Fibroblast of the aortic adventitia (primary cell): ENCODE results near the gene MGAT4A. TPM values are rescaled to one million over a fixed set of nuclear protein-coding genes. Genes with fewer than 3 reads are reported as not detected.

Source experiments
- DNase-seq: peaks from one replicate; pipeline ENCODE4 v3.0.0-alpha.2; 2010; ENCODE audit warnings: low read depth
- H3K4me3 ChIP-seq: 2 replicates; pipeline ENCODE4 v1.5.1; 2011; ENCODE audit warnings: low read depth, mild to moderate bottlenecking, control low read depth, low read length, moderate library complexity
- total RNA-seq: library from RNA; depleted of rRNA; stranded (reverse); fragments of >200 nt; gene quantifications from 2 replicates; pipeline ENCODE4 v1.2.3, GENCODE V29; 2012; ENCODE audit warnings: low replicate concordance
- TF ChIP-seq, protein P1 (sequence below): IDR thresholded peaks from 2 replicates; pipeline ENCODE4 v1.5.1; 2011; ENCODE audit warnings: mild to moderate bottlenecking, low read length, control low read depth, inconsistent platforms; ENCODE audit not compliant: insufficient read depth

MGAT4A gene
- total RNA-seq = 0.36 and 0.74 TPM in 2 replicates

DNA sequence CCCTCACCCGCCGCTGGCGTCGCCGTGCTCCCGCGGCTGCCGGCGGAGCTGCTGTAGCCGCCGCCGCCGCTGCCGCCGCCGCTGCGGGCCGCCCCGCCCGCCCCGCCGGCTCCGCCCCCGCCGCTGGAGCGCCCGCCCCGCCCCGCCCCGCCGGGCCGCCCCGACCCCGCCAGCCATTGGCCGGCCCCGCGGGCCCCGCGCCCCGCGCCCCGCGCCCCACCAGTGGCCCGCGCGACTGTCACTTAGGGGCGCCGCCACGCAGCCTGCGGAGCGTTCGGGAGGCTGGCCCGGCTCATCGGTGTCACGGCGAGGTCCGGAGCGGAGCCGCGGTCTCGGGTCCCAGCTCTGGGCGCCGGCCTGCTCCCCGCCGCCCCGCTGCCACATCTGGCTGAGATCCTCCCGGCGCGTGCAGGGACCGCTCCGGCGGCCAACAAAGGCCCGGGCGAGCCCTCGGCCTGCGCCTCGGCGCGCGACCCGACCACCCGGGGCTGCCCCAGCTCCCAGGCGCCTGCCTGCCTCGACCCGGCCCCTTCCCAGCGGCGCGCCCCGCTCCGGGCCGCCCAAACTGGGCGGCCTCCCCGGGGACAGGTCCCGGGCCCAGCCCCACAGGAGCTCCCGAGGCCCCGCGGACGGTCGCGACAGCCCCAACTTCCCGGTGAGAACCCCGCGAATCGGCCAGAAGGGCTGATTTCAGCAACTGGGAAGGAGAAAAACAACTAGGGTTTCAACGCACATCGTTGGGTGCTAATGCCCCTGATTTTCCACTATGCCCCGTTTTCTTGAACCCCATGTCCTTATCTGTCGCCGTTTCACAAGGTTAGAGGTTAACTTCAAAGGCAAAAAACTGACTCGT lies at the start of gene MGAT4A:
MGAT4A (minus strand) TSS at position 92 of the 853 bp plus-strand sequence. CDS start 4,800 bp downstream, outside the sequence.
- H3K4me3 ChIP-seq = peak within 1 kb of the TSS; percentile 64
- DNase-seq = peak; percentile 3
- TF ChIP-seq, protein P1, sequence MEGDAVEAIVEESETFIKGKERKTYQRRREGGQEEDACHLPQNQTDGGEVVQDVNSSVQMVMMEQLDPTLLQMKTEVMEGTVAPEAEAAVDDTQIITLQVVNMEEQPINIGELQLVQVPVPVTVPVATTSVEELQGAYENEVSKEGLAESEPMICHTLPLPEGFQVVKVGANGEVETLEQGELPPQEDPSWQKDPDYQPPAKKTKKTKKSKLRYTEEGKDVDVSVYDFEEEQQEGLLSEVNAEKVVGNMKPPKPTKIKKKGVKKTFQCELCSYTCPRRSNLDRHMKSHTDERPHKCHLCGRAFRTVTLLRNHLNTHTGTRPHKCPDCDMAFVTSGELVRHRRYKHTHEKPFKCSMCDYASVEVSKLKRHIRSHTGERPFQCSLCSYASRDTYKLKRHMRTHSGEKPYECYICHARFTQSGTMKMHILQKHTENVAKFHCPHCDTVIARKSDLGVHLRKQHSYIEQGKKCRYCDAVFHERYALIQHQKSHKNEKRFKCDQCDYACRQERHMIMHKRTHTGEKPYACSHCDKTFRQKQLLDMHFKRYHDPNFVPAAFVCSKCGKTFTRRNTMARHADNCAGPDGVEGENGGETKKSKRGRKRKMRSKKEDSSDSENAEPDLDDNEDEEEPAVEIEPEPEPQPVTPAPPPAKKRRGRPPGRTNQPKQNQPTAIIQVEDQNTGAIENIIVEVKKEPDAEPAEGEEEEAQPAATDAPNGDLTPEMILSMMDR = no peak

- TF ChIP-seq, protein P1 = no peak
- no peak overlapping the region for H3K4me3 ChIP-seq
- no peak for DNase-seq
These were observed 48.0 kb upstream of the MGAT4A start for GRCh38 chr2:98778741-98779483.

GRCh38 chr2:98778151-98778550 lies 47.2 kb upstream of the MGAT4A start:
- no peak overlapping the region for H3K4me3 ChIP-seq
- TF ChIP-seq, protein P1 = no peak
- no peak for DNase-seq

- DNase-seq = no peak
- no peak overlapping the region for H3K4me3 ChIP-seq
- TF ChIP-seq, protein P1 = no peak
These were observed 46.8 kb upstream of the MGAT4A start for GRCh38 chr2:98777710-98778109.

DNA sequence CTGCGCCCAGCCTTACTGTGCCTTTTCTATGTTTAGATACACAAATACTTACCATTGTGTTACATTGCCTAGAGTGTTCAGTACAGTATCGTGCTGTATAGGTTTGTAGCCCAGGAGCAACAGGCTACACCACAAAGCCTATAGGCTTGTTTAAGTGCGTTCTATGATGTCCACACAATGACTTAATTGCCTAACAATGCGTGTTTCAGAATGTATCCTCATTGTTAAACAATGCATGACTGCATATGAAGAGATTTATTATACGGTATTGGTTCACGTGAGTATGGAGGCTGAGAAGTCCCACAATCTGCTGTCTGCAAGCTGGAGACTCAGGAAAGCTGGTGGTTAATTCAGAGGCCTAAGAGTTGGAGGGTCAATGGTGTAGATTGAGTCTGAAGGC lies 46.1 kb upstream of the MGAT4A start:
- no peak overlapping the region for H3K4me3 ChIP-seq
- TF ChIP-seq, protein P1 = no peak
- DNase-seq = no peak

- no peak overlapping the region for H3K4me3 ChIP-seq
- TF ChIP-seq, protein P1 = no peak
- DNase-seq = no peak
These were observed 45.2 kb upstream of the MGAT4A start for GRCh38 chr2:98776136-98776535.
